ENCODE results near the gene HCN2. TPM values are rescaled to one million over a fixed set of nuclear protein-coding genes. Genes with fewer than 3 reads are reported as not detected.

HCN2 gene
- total and polyA plus RNA-seq, 2 of the 13 experiments (the other 11 are each of a cell fraction or from before 2014, with no cell fraction given): 0.01 TPM; not detected in 1

GRCh38 chr19:633068-633785 lies 43.5 kb downstream of the HCN2 start, which contains the start of gene POLRMT (continued):
- TF ChIP-seq ELK4 (CRISPR knock-in tag; IDR thresholded peaks at IDR 0.05; ENCODE audit: borderline replicate concordance) (peak; percentile 47; the same call in 1 of the 2 replicates), ZNF503 (CRISPR knock-in tag; IDR thresholded peaks at IDR 0.05) (no peak; the same call in 1 of the 2 replicates), MLXIP (CRISPR knock-in tag; IDR thresholded peaks at IDR 0.05; ENCODE audit: borderline replicate concordance) (peak; percentile 26; the same call in 1 of the 2 replicates), IRF2 (CRISPR knock-in tag; IDR thresholded peaks at IDR 0.05) (peak; percentile 70; the same call in 1 of the 2 replicates), ZNF382 (CRISPR knock-in tag; IDR thresholded peaks at IDR 0.05; ENCODE audit: borderline replicate concordance) (no peak), ISX (CRISPR knock-in tag; conservative IDR thresholded peaks at IDR 0.05) (no peak), ZNF44 (CRISPR knock-in tag; IDR thresholded peaks at IDR 0.05) (no peak), ZNF547 (CRISPR knock-in tag; IDR thresholded peaks at IDR 0.05) (no peak), ZNF407 (CRISPR knock-in tag; IDR thresholded peaks at IDR 0.05; ENCODE audit: not compliant biosample characterization) (no peak), ZSCAN22 (CRISPR knock-in tag; IDR thresholded peaks at IDR 0.05) (no peak), SOX6 (IDR thresholded peaks at IDR 0.05) (no peak), SOX6 (CRISPR knock-in tag; IDR thresholded peaks at IDR 0.05) (peak; percentile 38), CBFB (CRISPR knock-in tag; IDR thresholded peaks at IDR 0.05) (0 out of 2 replicates have a peak, but pooled peaks have one; percentile 71)

All from HepG2 (cell line).